SJCRH30 (cell line): ENCODE results near the gene KRTAP10-4. TPM values are rescaled to one million over a fixed set of nuclear protein-coding genes. Genes with fewer than 3 reads are reported as not detected.
"Not testable (repeated sequence)": the region's sequence is repeated elsewhere in the genome, so short reads cannot be mapped to it uniquely, and the experiment has no call there.

Source experiments
- DNase-seq, 2 experiments: peaks; one replicate each; pipeline ENCODE4 v3.0.0-alpha.2; 2015 to 2020
- H3K27ac ChIP-seq: fragments of 250-450 bp; sonication (Bioruptor Pico); 2 replicates; pipeline ENCODE4 v1.5.1; 2020; ENCODE audit warnings: mild to moderate bottlenecking, moderate library complexity
- H3K27me3 ChIP-seq: fragments of 250-450 bp; sonication (Bioruptor Pico); 2 replicates; pipeline ENCODE4 v1.5.1; 2020; ENCODE audit warnings: mild to moderate bottlenecking, moderate library complexity
- H3K36me3 ChIP-seq: fragments of 250-450 bp; sonication (Bioruptor Pico); 2 replicates; pipeline ENCODE4 v1.5.1; 2020; ENCODE audit warnings: mild to moderate bottlenecking, moderate library complexity
- H3K4me1 ChIP-seq: fragments of 250-450 bp; sonication (Bioruptor Pico); 2 replicates; pipeline ENCODE4 v1.5.1; 2020; ENCODE audit warnings: mild to moderate bottlenecking, moderate library complexity
- H3K4me3 ChIP-seq: fragments of 250-450 bp; sonication (Bioruptor Pico); 2 replicates; pipeline ENCODE4 v1.5.1; 2020; ENCODE audit warnings: mild to moderate bottlenecking, moderate library complexity
- H3K9me3 ChIP-seq: fragments of 250-450 bp; sonication (Bioruptor Pico); replicated peaks from 2 replicates; pipeline ENCODE4 v1.5.1; 2020; ENCODE audit warnings: mild to moderate bottlenecking, moderate library complexity
- total RNA-seq: library from RNA; depleted of rRNA; stranded (reverse); fragments of >200 nt; shearing (Covaris generic); gene quantifications from 2 replicates; pipeline ENCODE4 v1.2.3, GENCODE V29; 2014

Gene KRTAP10-4
- total RNA-seq, 1 experiment from 2014 or later, result not detected

DNA sequence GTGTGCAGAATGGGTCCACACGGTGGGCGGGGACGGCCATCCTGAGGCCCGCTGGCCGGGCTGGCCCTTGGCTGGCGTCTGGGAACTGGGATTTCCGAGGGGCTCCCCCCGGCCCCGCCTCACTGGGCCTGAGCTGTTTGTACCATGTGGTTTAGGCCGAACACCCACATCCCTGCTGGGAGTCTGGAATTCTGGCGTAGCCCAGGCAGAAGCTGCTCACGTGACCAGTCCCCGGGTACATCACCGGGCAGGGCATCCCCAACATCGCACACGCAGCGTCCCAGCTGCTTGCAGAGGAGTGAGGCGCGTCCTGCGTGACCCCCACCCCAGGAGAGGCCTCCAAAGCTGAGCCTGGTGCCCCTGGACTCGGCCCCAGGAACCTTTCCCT lies 28.9 kb downstream of the KRTAP10-4 start:
- H3K4me1 ChIP-seq, result no peaks in the 10 kb centered on the region
- no peaks in the 10 kb centered on the region for H3K9me3 ChIP-seq
- H3K4me3 ChIP-seq, result no peak overlapping the region
- no peak for DNase-seq
- H3K27ac ChIP-seq, result no peak overlapping the region
- no peaks in the 10 kb centered on the region for H3K36me3 ChIP-seq
- no peaks in the 10 kb centered on the region for H3K27me3 ChIP-seq

DNA sequence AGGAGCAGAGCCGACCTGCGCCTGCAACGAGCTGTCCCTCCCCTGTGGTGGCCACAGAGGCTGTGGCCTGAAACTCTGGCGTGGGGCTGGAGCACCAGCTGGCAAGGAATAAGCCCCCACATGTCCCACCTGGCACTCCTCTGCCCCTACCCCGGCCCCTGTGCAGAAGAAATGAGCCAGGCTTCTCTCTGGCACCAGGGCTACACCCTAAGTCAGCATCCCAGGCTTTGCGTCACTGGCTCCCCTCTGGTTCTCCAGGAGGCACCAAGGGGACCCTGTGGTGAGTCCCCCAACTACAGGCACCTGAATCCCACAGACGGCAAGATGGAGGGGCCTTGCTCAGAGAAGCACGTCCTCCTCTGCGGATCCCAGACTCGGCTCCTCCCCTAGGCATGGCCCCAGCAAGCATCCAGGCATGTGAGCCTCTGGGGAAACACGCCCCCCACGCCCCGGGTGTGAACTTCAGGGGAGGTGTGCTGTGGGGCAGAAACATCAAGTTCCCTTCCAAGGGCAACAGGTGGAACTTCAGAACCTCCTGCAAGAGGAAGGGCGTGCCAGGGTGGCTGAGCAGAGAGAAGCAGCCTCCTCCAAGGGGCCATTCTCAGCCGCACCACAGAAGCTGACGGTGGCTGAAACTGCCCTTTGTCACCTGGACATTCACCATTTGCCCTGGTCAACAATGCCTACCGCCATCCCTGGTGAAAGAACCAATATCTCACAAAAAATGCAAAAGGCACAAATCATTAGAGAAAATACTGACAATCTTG lies 29.8 kb downstream of the KRTAP10-4 start:
- no peaks in the 10 kb centered on the region for H3K4me1 ChIP-seq
- no peaks in the 10 kb centered on the region for H3K9me3 ChIP-seq
- no peak overlapping the region for H3K27ac ChIP-seq
- no peaks in the 10 kb centered on the region for H3K27me3 ChIP-seq
- H3K4me3 ChIP-seq, result no peak overlapping the region
- DNase-seq, result no peak
- H3K36me3 ChIP-seq, result no peaks in the 10 kb centered on the region

DNA sequence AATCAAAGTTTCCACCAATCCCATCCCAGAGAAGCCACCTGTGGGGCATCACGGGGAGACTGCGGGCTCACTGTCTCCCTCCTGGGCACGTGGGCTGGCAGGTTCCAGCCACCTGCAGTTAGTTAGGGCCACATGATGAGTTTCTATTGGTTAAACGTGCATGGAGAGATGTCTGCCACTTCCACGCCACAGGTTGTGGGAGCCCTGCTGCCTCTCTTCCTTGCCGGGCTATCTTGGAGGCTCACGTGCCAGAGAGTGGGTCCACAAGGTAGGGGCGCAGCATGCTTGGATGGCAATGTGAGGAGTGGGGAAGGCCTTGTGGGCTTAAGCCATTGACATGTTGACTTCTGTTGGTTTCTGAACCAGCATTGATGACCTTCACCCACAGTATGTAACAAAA lies 30.4 kb downstream of the KRTAP10-4 start:
- H3K27me3 ChIP-seq, result no peaks in the 10 kb centered on the region
- H3K36me3 ChIP-seq, result no peaks in the 10 kb centered on the region
- H3K4me3 ChIP-seq, result no peak overlapping the region
- H3K27ac ChIP-seq, result no peak overlapping the region
- H3K4me1 ChIP-seq, result no peaks in the 10 kb centered on the region
- H3K9me3 ChIP-seq, result no peaks in the 10 kb centered on the region
- DNase-seq, result no peak

GRCh38 chr21:44606495-44606894 lies 33.0 kb downstream of the KRTAP10-4 start:
- no peak for DNase-seq
- H3K4me3 ChIP-seq, result no peak overlapping the region
- H3K36me3 ChIP-seq, result no peaks in the 10 kb centered on the region

GRCh38 chr21:44609193-44609592 lies 35.7 kb downstream of the KRTAP10-4 start:
- no peak for DNase-seq
- no peaks in the 10 kb centered on the region for H3K4me1 ChIP-seq
- no peak overlapping the region for H3K27ac ChIP-seq
- no peaks in the 10 kb centered on the region for H3K36me3 ChIP-seq
- no peaks in the 10 kb centered on the region for H3K27me3 ChIP-seq
- no peaks in the 10 kb centered on the region; the same call in 1 of the 2 replicates for H3K9me3 ChIP-seq
- H3K4me3 ChIP-seq, result no peak overlapping the region

More at GRCh38 chr21:44606495-44606894, 33.0 kb downstream of the KRTAP10-4 start:
- H3K27ac ChIP-seq, result no peak overlapping the region
- no peaks in the 10 kb centered on the region for H3K27me3 ChIP-seq
- H3K4me1 ChIP-seq, result no peaks in the 10 kb centered on the region
- H3K9me3 ChIP-seq, result no peaks in the 10 kb centered on the region; the same call in 1 of the 2 replicates

DNA sequence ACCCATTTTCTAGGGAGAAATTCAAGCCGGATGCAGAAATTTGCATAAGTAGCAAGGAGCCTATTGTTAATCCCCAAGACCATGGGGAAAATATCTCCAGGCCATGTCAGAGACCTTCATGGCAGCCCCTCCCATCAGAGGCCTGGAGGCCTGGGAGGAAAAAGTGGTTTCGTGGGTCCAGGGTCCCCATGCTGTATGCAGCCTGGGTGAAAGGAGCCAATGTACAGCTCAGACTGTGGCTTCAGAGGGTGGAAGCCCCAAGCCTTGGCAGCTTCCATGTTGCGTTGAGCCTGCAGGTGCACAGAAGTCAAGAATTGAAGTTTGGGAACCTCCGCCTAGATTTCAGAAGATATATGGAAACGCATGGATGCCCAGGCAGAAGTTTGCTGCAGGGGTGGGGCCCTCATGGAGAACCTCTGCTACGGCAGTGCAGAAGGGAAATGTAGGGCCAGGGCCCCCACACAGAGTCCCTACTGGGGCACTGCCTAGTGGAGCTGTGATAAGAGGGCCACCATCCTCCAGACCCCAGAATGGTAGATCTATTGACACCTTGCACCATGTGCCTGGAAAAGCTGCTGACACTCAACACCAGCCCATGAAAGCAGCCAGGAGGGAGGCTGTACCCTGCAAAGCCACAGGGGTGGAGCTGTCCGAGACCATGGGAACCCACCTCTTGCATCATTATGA lies 36.8 kb downstream of the KRTAP10-4 start:
- not testable (repeated sequence) for H3K9me3 ChIP-seq, H3K36me3 ChIP-seq, H3K4me1 ChIP-seq, DNase-seq, H3K27ac ChIP-seq, H3K4me3 ChIP-seq, H3K27me3 ChIP-seq

GRCh38 chr21:44611551-44611950 lies 38.0 kb downstream of the KRTAP10-4 start:
- no peaks in the 10 kb centered on the region for H3K27me3 ChIP-seq
- H3K27ac ChIP-seq, result no peak overlapping the region
- no peak overlapping the region for H3K4me3 ChIP-seq
- H3K9me3 ChIP-seq, result no peaks in the 10 kb centered on the region; the same call in 1 of the 2 replicates
- no peaks in the 10 kb centered on the region for H3K36me3 ChIP-seq
- H3K4me1 ChIP-seq, result no peaks in the 10 kb centered on the region
- DNase-seq, result no peak

- Histone ChIP-seq H3K27ac (no peak within 1 kb of the TSS), H3K36me3 (no peaks in the 10 kb centered on the region), H3K27me3 (no peaks in the 10 kb centered on the region), H3K4me1 (no peaks in the 10 kb centered on the region), H3K4me3 (no peak within 1 kb of the TSS), H3K9me3 (no peaks in the 10 kb centered on the region; the same call in 1 of the 2 replicates)
- DNase-seq, result no peak
Observed at GRCh38 chr21:44612029-44612486, 38.5 kb downstream of the KRTAP10-4 start, which contains the start of gene KRTAP10-8. TSS of gene KRTAP10-8 (plus strand) at chr21:44612079. CDS start at chr21:44612101, 22 bp downstream.

- Histone ChIP-seq H3K36me3 (no peaks in the 10 kb centered on the region), H3K4me3 (no peak overlapping the region), H3K9me3 (no peaks in the 10 kb centered on the region; the same call in 1 of the 2 replicates), H3K27me3 (no peaks in the 10 kb centered on the region), H3K27ac (no peak overlapping the region), H3K4me1 (no peaks in the 10 kb centered on the region)
- DNase-seq, result no peak
Observed at GRCh38 chr21:44612669-44613229, 39.2 kb downstream of the KRTAP10-4 start.

DNA sequence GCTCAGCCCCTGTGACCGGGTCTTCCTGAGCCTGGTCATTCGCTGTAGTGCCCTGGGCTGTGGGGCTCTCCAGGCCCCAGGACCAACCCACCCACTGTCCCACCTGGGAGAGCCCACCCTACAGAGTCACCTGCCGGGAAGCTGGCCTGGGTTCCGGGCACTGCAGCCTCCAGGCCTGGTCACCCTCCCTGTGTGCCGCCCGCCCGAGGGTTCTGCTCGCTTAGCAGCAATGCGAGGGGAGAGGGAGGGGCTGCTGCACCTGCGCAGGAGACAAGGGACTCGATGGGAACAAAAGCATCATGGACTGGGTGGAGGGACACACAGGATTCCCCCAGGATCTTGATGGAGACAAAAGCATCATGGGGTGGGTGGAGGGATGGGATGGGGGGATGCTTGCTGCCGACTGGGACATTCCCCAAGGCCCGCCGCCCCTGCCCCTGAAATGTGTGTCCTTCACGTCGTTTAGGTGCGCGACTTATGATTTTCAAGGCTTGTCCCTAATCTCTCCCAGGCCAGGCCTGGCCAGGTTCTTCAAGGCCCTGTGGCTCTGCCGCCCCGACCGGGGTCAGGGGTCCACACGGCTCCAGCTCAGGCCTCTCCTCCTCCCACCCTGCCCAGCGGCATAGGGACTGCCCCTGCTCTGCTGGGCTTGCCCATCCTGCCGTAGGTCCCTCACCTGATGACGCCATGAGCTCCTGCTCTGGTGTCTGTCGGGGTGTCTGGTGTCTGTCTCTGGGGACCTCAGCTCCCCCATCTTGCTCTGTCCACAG lies 40.0 kb downstream of the KRTAP10-4 start:
- Histone ChIP-seq H3K36me3 (no peaks in the 10 kb centered on the region), H3K27me3 (no peaks in the 10 kb centered on the region), H3K4me3 (no peak overlapping the region), H3K4me1 (no peaks in the 10 kb centered on the region), H3K9me3 (no peaks in the 10 kb centered on the region; the same call in 1 of the 2 replicates), H3K27ac (no peak overlapping the region)
- DNase-seq, result no peak

DNA sequence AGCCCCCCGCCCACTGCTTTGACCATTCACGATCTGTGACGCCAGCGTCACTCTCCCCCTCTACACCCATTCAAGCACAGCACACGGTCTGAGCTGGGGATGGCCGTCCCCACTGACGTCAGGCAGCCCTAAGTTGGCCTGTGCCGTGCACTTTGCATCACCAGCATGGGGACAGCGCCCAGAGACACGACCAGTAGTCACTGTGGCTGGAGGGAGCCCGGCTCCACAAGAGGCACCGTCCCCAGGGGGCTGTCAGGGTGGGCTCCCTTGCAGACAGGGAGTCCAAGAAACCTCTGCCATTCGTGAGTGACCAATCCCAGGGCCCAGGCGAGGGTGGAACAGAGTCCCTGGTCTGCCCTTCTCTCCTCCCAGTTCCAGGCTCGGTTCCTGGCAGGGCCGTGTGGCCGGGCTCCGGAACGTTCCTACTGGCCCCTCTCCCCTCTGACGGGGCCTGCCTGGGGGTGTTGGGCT lies 40.7 kb downstream of the KRTAP10-4 start:
- no peak overlapping the region for H3K27ac ChIP-seq
- no peaks in the 10 kb centered on the region for H3K4me1 ChIP-seq
- H3K27me3 ChIP-seq, result no peaks in the 10 kb centered on the region
- H3K36me3 ChIP-seq, result no peaks in the 10 kb centered on the region
- no peaks in the 10 kb centered on the region; the same call in 1 of the 2 replicates for H3K9me3 ChIP-seq
- no peak for DNase-seq
- H3K4me3 ChIP-seq, result no peak overlapping the region

- Histone ChIP-seq H3K4me1 (no peaks in the 10 kb centered on the region), H3K27me3 (no peaks in the 10 kb centered on the region)
- DNase-seq, result no peak
Observed at GRCh38 chr21:44614961-44615391, 41.4 kb downstream of the KRTAP10-4 start.

GRCh38 chr21:44615466-44615865 lies 41.9 kb downstream of the KRTAP10-4 start:
- no peak overlapping the region for H3K4me3 ChIP-seq
- no peak for DNase-seq
- H3K27ac ChIP-seq, result no peak overlapping the region
- peaks cover 9% of the 10 kb centered on the region; the same call in 1 of the 2 replicates for H3K9me3 ChIP-seq
- H3K27me3 ChIP-seq, result no peaks in the 10 kb centered on the region
- H3K4me1 ChIP-seq, result no peaks in the 10 kb centered on the region
- H3K36me3 ChIP-seq, result no peaks in the 10 kb centered on the region

More at GRCh38 chr21:44614961-44615391, 41.4 kb downstream of the KRTAP10-4 start:
- Histone ChIP-seq H3K9me3 (peaks cover 6% of the 10 kb centered on the region; the same call in 1 of the 2 replicates), H3K27ac (no peak overlapping the region), H3K4me3 (no peak overlapping the region), H3K36me3 (no peaks in the 10 kb centered on the region)

- H3K27me3 ChIP-seq, result no peaks in the 10 kb centered on the region
Observed at GRCh38 chr21:44615911-44616590, 42.5 kb downstream of the KRTAP10-4 start.

More at GRCh38 chr21:44615911-44616590, 42.5 kb downstream of the KRTAP10-4 start:
- Histone ChIP-seq H3K4me3 (no peak overlapping the region), H3K36me3 (no peaks in the 10 kb centered on the region), H3K27ac (no peak overlapping the region), H3K9me3 (peaks cover 9% of the 10 kb centered on the region; the same call in 1 of the 2 replicates), H3K4me1 (no peaks in the 10 kb centered on the region)
- DNase-seq, result no peak
